C4-2B (cell line): ENCODE measurements around the gene DUSP21.

ENCODE experiments used
- ZFX ChIP-seq: fragments of 450-650 bp; IDR thresholded peaks from 2 replicates; pipeline ENCODE4 v1.6.1; 2017
- TF ChIP-seq, protein P1 (sequence below): fragments of 450-650 bp; conservative IDR thresholded peaks from 2 replicates; pipeline ENCODE4 v1.5.1; 2017; ENCODE audit warnings: mild to moderate bottlenecking

DNA sequence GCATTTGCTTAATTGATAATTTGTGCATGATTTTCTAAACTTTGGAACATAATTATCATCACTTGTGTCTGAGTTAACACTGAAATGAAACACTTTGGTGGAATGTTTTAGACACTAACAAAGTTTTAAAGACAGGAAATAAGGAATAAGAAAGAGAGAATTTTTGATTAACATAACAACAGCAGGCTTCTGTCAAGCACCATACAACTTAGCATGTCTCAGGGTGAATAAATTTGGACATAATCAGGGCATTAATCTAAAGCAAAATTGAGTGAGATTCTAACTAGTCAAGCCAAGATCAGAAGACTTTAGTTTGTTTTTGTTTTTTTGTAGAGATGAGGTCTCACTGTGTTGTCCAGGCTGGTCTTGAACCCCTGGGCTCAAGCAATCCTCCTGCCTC lies 28.1 kb upstream of the DUSP21 start:
- TF ChIP-seq, protein P1, sequence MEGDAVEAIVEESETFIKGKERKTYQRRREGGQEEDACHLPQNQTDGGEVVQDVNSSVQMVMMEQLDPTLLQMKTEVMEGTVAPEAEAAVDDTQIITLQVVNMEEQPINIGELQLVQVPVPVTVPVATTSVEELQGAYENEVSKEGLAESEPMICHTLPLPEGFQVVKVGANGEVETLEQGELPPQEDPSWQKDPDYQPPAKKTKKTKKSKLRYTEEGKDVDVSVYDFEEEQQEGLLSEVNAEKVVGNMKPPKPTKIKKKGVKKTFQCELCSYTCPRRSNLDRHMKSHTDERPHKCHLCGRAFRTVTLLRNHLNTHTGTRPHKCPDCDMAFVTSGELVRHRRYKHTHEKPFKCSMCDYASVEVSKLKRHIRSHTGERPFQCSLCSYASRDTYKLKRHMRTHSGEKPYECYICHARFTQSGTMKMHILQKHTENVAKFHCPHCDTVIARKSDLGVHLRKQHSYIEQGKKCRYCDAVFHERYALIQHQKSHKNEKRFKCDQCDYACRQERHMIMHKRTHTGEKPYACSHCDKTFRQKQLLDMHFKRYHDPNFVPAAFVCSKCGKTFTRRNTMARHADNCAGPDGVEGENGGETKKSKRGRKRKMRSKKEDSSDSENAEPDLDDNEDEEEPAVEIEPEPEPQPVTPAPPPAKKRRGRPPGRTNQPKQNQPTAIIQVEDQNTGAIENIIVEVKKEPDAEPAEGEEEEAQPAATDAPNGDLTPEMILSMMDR = no peak
- TF ChIP-seq ZFX = no peak
